Stimulated activated naive CD8-positive, alpha-beta T cell treated with anti-CD3 and anti-CD28 coated beads, Interleukin-15, amount 100 ng/mL, for 72 hours (primary cell): ENCODE data around the gene MMAB.
A peak's percentile ranks its signal among the peaks of the same experiment; 100 is the strongest.

Experiments
- ATAC-seq: fragments of 150-1000 bp; cut with Tn5 transposase; 2 replicates; pipeline ENCODE4 v1.10.0; 2021; ENCODE audit warnings: mild to moderate bottlenecking, moderate library complexity
- DNase-seq, 2 donors: peaks; one replicate each; pipeline ENCODE4 v3.0.0; 2021 to 2022
- H3K27ac Mint-ChIP-seq, 2 donors: one replicate each; pipeline ENCODE4 v1.8.0; 2022; ENCODE audit warnings: mild to moderate bottlenecking in 2 of 2, mixed read lengths in 2 of 2, moderate library complexity in 2 of 2
- H3K27me3 Mint-ChIP-seq: one replicate; pipeline ENCODE4 v1.8.0; 2022; ENCODE audit warnings: mixed read lengths
- H3K4me1 Mint-ChIP-seq: one replicate; pipeline ENCODE4 v1.8.0; 2022; ENCODE audit warnings: mild to moderate bottlenecking, mixed read lengths
- H3K4me3 Mint-ChIP-seq, 2 donors: one replicate each; pipeline ENCODE4 v1.8.0; 2022; ENCODE audit warnings: mild to moderate bottlenecking in 2 of 2, mixed read lengths in 2 of 2, moderate library complexity in 1 of 2
- H3K9me3 Mint-ChIP-seq, 2 donors: one replicate each; pipeline ENCODE4 v1.8.0; 2022; ENCODE audit warnings: mixed read lengths in 2 of 2

Gene MMAB

DNA sequence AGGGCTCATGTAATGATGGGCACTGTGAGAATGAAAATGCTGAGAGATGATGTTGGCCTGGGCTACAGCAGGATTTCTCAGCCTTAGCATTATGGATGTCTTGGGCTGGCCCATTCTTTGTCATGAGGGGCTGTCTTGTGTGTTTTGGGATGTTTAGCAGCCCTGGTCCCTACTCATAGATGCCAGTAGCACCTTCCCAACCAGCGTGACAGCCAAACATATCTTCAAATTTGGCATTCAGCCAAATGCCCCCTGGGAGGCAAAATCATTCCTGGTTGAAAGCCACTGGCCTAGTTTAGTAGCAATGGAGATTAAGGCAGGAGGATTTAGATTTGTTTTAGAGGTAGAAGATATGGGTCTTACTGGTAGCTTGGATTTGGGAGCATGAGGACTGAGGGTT is 69.2 kb downstream of the MMAB start:
- H3K4me3 Mint-ChIP-seq, result no peak overlapping the region
- ATAC-seq (no peak), DNase-seq (no peak)
- H3K4me1 Mint-ChIP-seq, result no peaks in the 10 kb centered on the region
- H3K27ac Mint-ChIP-seq, result peak overlapping the region in 1 of 2 donors; percentile 71
- H3K9me3 Mint-ChIP-seq, result no peaks in the 10 kb centered on the region
- H3K27me3 Mint-ChIP-seq, result no peaks in the 10 kb centered on the region
